T-helper 1 cell (primary cell): ENCODE results near the gene TMC6.
A peak's percentile ranks its signal among the peaks of the same experiment; 100 is the strongest.
"Not testable (repeated sequence)": the region's sequence is repeated elsewhere in the genome, so short reads cannot be mapped to it uniquely, and the experiment has no call there.

Experiments used
- DNase-seq, 5 donors: peaks; one replicate each; pipeline ENCODE4 v3.0.0-alpha.2; 2012 to 2020

TMC6 gene

GRCh38 chr17:78123258-78123929 lies 5.2 kb downstream of the TMC6 start:
- no peak for DNase-seq

GRCh38 chr17:78122931-78123249 lies 5.7 kb downstream of the TMC6 start:
- DNase-seq = no peak

GRCh38 chr17:78122216-78122930 lies 6.2 kb downstream of the TMC6 start:
- DNase-seq = no peak

- no peak for DNase-seq
Measured at GRCh38 chr17:78121801-78122215, 6.7 kb downstream of the TMC6 start.

GRCh38 chr17:78120971-78121800 lies 7.4 kb downstream of the TMC6 start:
- peak in 2 of 5 donors; percentile 49 to 85 for DNase-seq

- no peak for DNase-seq
Measured at GRCh38 chr17:78120537-78120936, 8.0 kb downstream of the TMC6 start.

GRCh38 chr17:78118801-78119241 lies 9.7 kb downstream of the TMC6 start:
- DNase-seq = no peak

GRCh38 chr17:78117027-78117981 lies 11.3 kb downstream of the TMC6 start:
- no peak for DNase-seq

- DNase-seq = no peak
Measured at GRCh38 chr17:78116411-78116810, 12.1 kb downstream of the TMC6 start.

GRCh38 chr17:78115803-78116202 lies 12.8 kb downstream of the TMC6 start:
- DNase-seq = not testable (repeated sequence)

- DNase-seq = no peak
Measured at GRCh38 chr17:78114831-78115723, 13.5 kb downstream of the TMC6 start.

GRCh38 chr17:78113804-78114785 lies 14.5 kb downstream of the TMC6 start:
- DNase-seq = peak in 1 of 5 donors; percentile 84

GRCh38 chr17:78112518-78113471 lies 15.8 kb downstream of the TMC6 start:
- peak; percentile 52 to 74 (median 70) for DNase-seq

- no peak for DNase-seq
Measured at GRCh38 chr17:78111727-78112517, 16.6 kb downstream of the TMC6 start.

GRCh38 chr17:78111016-78111726 lies 17.4 kb downstream of the TMC6 start:
- no peak for DNase-seq

GRCh38 chr17:78110363-78111015 lies 18.1 kb downstream of the TMC6 start:
- DNase-seq = no peak

- DNase-seq = no peak
Measured at GRCh38 chr17:78109489-78109761, 19.1 kb downstream of the TMC6 start.
